ENCODE results near the gene CSN2.
"Not testable (repeated sequence)": the region's sequence is repeated elsewhere in the genome, so short reads cannot be mapped to it uniquely, and the experiment has no call there.

Gene CSN2
- total RNA-seq, result 0 reads per million in 2 donors

GRCh38 chr4:69965628-69966027, at the start of gene CSN2:
TSS of gene CSN2 (minus strand) at chr4:69965728. CDS start at chr4:69960995, 4,733 bp downstream.
- DNase-seq, result no peak

GRCh38 chr4:70008771-70009170, 43.2 kb upstream of the CSN2 start:
- DNase-seq, result no peak

GRCh38 chr4:70002507-70002906, 37.0 kb upstream of the CSN2 start:
- no peak for DNase-seq

GRCh38 chr4:70000711-70001110, 35.2 kb upstream of the CSN2 start:
- DNase-seq, result peak in 1 of 5 experiments; percentile 60

- DNase-seq, result peak in 1 of 5 experiments; percentile 52
Measured at GRCh38 chr4:69999420-69999819, 33.9 kb upstream of the CSN2 start.

GRCh38 chr4:69995526-69996016, 30.0 kb upstream of the CSN2 start, which contains the start of gene STATH:
TSS of gene STATH (plus strand) at chr4:69995966. CDS start at chr4:69998438, 2,472 bp downstream.
- no peak for DNase-seq

GRCh38 chr4:69994782-69995181, 29.3 kb upstream of the CSN2 start:
- no peak for DNase-seq

- DNase-seq, result no peak
Measured at GRCh38 chr4:69991016-69991415, 25.5 kb upstream of the CSN2 start.

GRCh38 chr4:69986663-69987062, 21.1 kb upstream of the CSN2 start:
- DNase-seq, result no peak

- peak in 1 of 5 experiments; percentile 27 for DNase-seq
Measured at GRCh38 chr4:69984030-69984443, 18.5 kb upstream of the CSN2 start.

- no peak for DNase-seq
Measured at GRCh38 chr4:69977582-69977981, 12.1 kb upstream of the CSN2 start.

GRCh38 chr4:69974631-69975030, 9.1 kb upstream of the CSN2 start:
- DNase-seq, result no peak

- no peak for DNase-seq
Measured at GRCh38 chr4:69970071-69970470, 4.5 kb upstream of the CSN2 start.

GRCh38 chr4:69957209-69957608, 8.3 kb downstream of the CSN2 start:
- no peak for DNase-seq

GRCh38 chr4:69951602-69952001, 13.9 kb downstream of the CSN2 start:
- no peak for DNase-seq

GRCh38 chr4:69936566-69936965, 29.0 kb downstream of the CSN2 start:
- DNase-seq, result no peak

GRCh38 chr4:69934150-69934549, 31.4 kb downstream of the CSN2 start:
- no peak for DNase-seq

GRCh38 chr4:69930768-69931167, 34.8 kb downstream of the CSN2 start, which contains the start of gene CSN1S1:
TSS of gene CSN1S1 (plus strand) at chr4:69931068. CDS start at chr4:69932556, 1,488 bp downstream.
- no peak for DNase-seq

- DNase-seq, result not testable (repeated sequence)
Measured at GRCh38 chr4:69923782-69924410, 41.6 kb downstream of the CSN2 start.

- DNase-seq, result no peak
Measured at GRCh38 chr4:69920874-69921273, 44.7 kb downstream of the CSN2 start.

- DNase-seq, result peak in 1 of 5 experiments; percentile 31
Measured at GRCh38 chr4:69910016-69910782, 55.3 kb downstream of the CSN2 start.

- DNase-seq, result no peak
Measured at GRCh38 chr4:69909195-69909594, 56.3 kb downstream of the CSN2 start.

- no peak for DNase-seq
Measured at GRCh38 chr4:69907151-69907550, 58.4 kb downstream of the CSN2 start.
